Astrocyte (in vitro differentiated cells and primary cell): ENCODE measurements around the gene LRRC57.

Source experiments
- CTCF ChIP-seq: IDR thresholded peaks from 2 replicates; pipeline ENCODE4 v1.5.1; 2011; ENCODE audit warnings: low read depth, mild to moderate bottlenecking, inconsistent platforms, low read length, moderate library complexity; ENCODE audit not compliant: insufficient read depth
- EZH2 ChIP-seq: IDR thresholded peaks from 2 replicates; pipeline ENCODE4 v1.6.1; 2012; ENCODE audit warnings: mild to moderate bottlenecking, low read length, inconsistent platforms; ENCODE audit not compliant: insufficient read depth

GRCh38 chr15:42549741-42550392 is 1.3 kb upstream of the LRRC57 start:
- TF ChIP-seq CTCF (no peak), EZH2 (no peak)
